ENCODE results near the gene RPL22L1. TPM values are rescaled to one million over a fixed set of nuclear protein-coding genes. Genes with fewer than 3 reads are reported as not detected.

RPL22L1 gene
- total RNA-seq, 2 donors from 2014 or later: 46.2 to 78.0 TPM

DNA sequence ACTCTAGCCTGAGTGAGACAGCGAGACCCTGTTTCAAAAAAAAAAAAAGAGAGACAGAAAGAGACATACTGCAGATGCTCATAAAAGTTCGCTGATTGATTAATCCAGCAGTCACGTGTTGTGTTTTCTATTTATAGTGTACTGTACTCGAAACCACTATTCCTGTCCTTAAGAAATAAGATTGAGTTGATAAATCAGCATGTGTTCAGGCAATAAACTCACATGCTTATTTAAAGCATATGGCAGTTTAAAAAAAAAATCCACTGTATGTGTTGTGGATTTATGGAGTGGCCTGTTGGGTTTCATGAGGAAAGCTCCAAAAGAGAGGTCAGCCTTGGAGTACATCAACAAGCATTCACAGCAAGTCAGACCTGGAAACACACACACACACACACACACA, 17.7 kb downstream of the RPL22L1 start:
- no peaks in the 10 kb centered on the region for H3K36me3 ChIP-seq
- DNase-seq (ENCODE audit: low spot score) (no peak), ATAC-seq (ENCODE audit: insufficient number of reproducible peaks, low FRiP score, low read depth) (no peak)
- TF ChIP-seq, protein P1, sequence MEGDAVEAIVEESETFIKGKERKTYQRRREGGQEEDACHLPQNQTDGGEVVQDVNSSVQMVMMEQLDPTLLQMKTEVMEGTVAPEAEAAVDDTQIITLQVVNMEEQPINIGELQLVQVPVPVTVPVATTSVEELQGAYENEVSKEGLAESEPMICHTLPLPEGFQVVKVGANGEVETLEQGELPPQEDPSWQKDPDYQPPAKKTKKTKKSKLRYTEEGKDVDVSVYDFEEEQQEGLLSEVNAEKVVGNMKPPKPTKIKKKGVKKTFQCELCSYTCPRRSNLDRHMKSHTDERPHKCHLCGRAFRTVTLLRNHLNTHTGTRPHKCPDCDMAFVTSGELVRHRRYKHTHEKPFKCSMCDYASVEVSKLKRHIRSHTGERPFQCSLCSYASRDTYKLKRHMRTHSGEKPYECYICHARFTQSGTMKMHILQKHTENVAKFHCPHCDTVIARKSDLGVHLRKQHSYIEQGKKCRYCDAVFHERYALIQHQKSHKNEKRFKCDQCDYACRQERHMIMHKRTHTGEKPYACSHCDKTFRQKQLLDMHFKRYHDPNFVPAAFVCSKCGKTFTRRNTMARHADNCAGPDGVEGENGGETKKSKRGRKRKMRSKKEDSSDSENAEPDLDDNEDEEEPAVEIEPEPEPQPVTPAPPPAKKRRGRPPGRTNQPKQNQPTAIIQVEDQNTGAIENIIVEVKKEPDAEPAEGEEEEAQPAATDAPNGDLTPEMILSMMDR (IDR thresholded peaks at IDR 0.05): no peak
- H3K9me3 ChIP-seq: no peaks in the 10 kb centered on the region
- H3K27ac ChIP-seq: no peak overlapping the region
- H3K4me1 ChIP-seq (ENCODE audit: control insufficient read depth in 1 of 2, low read depth in 2 of 2): no peaks in the 10 kb centered on the region
- H3K27me3 ChIP-seq (replicated peaks; ENCODE audit: insufficient read depth): no peaks in the 10 kb centered on the region
- H3K4me3 ChIP-seq: no peak overlapping the region

DNA sequence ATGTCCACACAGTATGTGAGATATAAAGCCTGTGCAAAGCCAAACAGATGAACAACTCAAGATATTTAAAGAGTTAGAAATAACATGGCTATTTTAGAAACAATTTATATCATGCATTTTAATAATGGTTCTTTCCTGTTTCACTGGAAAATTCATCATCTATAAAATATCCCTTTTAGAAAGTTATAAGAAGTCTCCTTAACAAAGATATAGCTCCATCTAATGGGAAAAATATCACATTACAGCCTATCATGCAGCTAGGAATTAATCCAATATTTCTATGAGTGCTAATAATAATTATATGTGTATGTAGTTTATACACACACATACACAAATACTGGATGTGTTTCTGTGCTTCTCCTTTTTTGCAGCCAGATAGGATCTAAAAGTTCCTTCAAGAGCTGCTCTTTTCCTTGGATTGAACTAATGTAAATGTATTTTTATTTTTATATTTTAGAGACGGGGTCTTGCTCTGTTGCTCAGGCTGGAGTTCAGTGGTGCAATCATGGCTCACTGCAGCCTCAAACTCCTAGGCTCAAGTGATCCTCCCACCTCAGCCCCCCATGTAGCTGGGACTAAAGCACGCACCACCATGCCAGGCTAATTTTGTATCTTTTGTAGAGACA, 21.6 kb downstream of the RPL22L1 start:
- Histone ChIP-seq H3K9me3 (no peaks in the 10 kb centered on the region), H3K4me3 (no peak overlapping the region), H3K4me1 (ENCODE audit: control insufficient read depth in 1 of 2, low read depth in 2 of 2) (no peaks in the 10 kb centered on the region), H3K36me3 (no peaks in the 10 kb centered on the region), H3K27ac (no peak overlapping the region), H3K27me3 (replicated peaks; ENCODE audit: insufficient read depth) (no peaks in the 10 kb centered on the region)
- no peak for DNase-seq (ENCODE audit: low spot score)
- TF ChIP-seq, protein P1 (IDR thresholded peaks at IDR 0.05): no peak
- ATAC-seq (ENCODE audit: insufficient number of reproducible peaks, low FRiP score, low read depth): no peak

DNA sequence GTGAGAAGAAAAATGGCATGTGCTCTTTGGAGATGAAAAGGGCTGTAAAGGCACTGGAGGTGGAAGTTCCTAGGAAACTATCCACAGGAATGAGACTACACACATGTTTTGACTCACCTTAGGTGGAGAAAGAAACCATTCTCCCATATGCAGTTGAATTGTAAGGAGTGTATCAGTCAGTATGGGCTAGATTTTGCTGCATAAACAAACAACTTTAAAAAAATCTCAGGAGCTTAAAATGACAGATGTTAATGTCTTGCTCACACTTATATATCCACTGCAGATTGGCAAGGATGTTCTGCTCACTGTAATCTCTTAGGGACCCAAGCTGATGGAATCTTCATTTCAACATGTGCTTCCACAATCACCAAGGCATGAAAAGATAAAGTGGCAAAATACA, 25.6 kb downstream of the RPL22L1 start:
- no peak overlapping the region for H3K27ac ChIP-seq

DNA sequence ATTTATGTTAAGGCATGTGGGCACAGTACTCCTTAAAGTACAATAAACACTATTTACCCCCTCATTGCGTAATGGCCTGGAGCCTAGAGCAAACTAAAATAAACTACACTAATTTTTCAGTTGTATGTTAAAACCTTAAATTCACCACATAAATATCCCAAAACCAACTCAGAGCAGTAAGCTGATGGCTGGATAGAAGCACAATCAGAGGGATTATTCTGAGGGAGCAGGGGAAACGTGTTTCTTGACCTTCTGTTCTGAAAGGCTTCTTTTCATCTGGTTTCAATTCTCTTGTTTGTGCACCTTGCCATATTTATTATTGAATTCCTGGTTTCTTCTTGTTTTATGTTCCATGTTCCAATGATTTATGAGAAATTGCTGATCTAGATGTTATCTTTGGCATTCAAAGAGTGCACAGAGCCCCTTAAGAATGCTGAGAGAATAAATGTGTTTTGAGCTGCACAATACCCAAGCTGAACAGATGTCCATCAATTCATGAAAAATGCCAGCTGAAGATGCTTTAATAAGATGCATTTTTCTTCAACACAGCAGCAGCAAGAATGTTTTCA, 29.6 kb downstream of the RPL22L1 start:
- DNase-seq (ENCODE audit: low spot score): no peak
- peaks cover 0 to 7% of the 10 kb centered on the region in 2 donors for H3K4me1 ChIP-seq (ENCODE audit: control insufficient read depth in 1 of 2, low read depth in 2 of 2)
- TF ChIP-seq, protein P1 (IDR thresholded peaks at IDR 0.05): no peak
- H3K36me3 ChIP-seq: no peaks in the 10 kb centered on the region
- H3K27me3 ChIP-seq (replicated peaks; ENCODE audit: insufficient read depth): no peaks in the 10 kb centered on the region
- no peak overlapping the region for H3K27ac ChIP-seq
- ATAC-seq (ENCODE audit: insufficient number of reproducible peaks, low FRiP score, low read depth): no peak
- H3K4me3 ChIP-seq: no peak overlapping the region
- no peaks in the 10 kb centered on the region for H3K9me3 ChIP-seq

More for the DNA sequence above, 25.6 kb downstream of the RPL22L1 start:
- no peak overlapping the region for H3K4me3 ChIP-seq
- DNase-seq (ENCODE audit: low spot score): no peak
- peaks cover 0 to 7% of the 10 kb centered on the region in 2 donors for H3K4me1 ChIP-seq (ENCODE audit: control insufficient read depth in 1 of 2, low read depth in 2 of 2)
- H3K36me3 ChIP-seq: no peaks in the 10 kb centered on the region
- no peak for ATAC-seq (ENCODE audit: insufficient number of reproducible peaks, low FRiP score, low read depth)
- no peaks in the 10 kb centered on the region for H3K9me3 ChIP-seq
- TF ChIP-seq, protein P1 (IDR thresholded peaks at IDR 0.05): no peak
- no peaks in the 10 kb centered on the region for H3K27me3 ChIP-seq (replicated peaks; ENCODE audit: insufficient read depth)

DNA sequence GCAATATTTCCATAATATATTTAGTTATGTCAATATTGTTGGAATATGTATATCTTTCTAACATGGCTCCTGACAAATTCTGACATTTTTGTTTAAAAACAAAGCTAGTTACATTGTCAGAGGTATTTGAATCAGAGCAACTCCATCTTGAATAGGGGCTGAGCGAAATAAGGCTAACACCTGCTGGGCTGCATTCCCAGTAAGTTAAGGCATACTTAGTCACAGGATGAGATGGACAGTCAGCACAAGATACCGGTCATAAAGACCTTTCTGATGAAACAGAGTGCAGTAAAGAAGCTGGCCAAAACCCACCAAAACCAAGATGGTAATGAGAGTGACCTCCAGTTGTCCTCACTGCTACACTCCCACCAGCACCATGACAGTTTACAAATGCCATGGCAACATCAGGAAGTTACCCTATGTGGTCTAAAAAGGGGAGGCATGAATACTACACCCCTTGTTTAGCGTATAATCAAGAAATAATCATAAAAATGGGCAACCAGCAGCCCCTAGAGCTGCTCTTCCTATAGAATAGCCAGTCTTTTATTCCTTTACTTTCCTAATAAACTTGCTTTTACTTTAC, 30.4 kb downstream of the RPL22L1 start:
- no peak overlapping the region for H3K27ac ChIP-seq
- no peak overlapping the region for H3K4me3 ChIP-seq
- H3K27me3 ChIP-seq (replicated peaks; ENCODE audit: insufficient read depth): no peaks in the 10 kb centered on the region
- H3K9me3 ChIP-seq: no peaks in the 10 kb centered on the region
- TF ChIP-seq, protein P1 (IDR thresholded peaks at IDR 0.05): no peak
- ATAC-seq (ENCODE audit: insufficient number of reproducible peaks, low FRiP score, low read depth) (no peak), DNase-seq (ENCODE audit: low spot score) (no peak)
- H3K36me3 ChIP-seq: no peaks in the 10 kb centered on the region
- H3K4me1 ChIP-seq (ENCODE audit: control insufficient read depth in 1 of 2, low read depth in 2 of 2): peaks cover 0 to 7% of the 10 kb centered on the region in 2 donors
